ENCODE data around the gene RSL1D1. TPM values are rescaled to one million over a fixed set of nuclear protein-coding genes. Genes with fewer than 3 reads are reported as not detected.
A peak's percentile ranks its signal among the peaks of the same experiment; 100 is the strongest.
"Not testable (repeated sequence)": the region's sequence is repeated elsewhere in the genome, so short reads cannot be mapped to it uniquely, and the experiment has no call there.

Gene RSL1D1
- total and polyA plus RNA-seq, 11 donors, result 38.3 to 125 (median 88.1) TPM

GRCh38 chr16:11791144-11791828 is 60.1 kb downstream of the RSL1D1 start:
- 69 to 79% (median 76%) methylated on average over 8 of the region's 8 CpGs for WGBS, 4 donors
- H3K27me3 ChIP-seq, result no peaks in the 10 kb centered on the region
- peak overlapping the region in 4 of 12 donors; percentile 10 to 46 (median 32) for H3K27ac ChIP-seq
- no peaks in the 10 kb centered on the region for H3K9me3 ChIP-seq
- ATAC-seq (peak in 3 of 4 donors; percentile 21 to 46 (median 41)), DNase-seq (no peak)
- peaks cover 4 to 79% (median 48%) of the 10 kb centered on the region in 12 donors for H3K4me1 ChIP-seq
- no peak for TF ChIP-seq POLR2A (IDR thresholded peaks at IDR 0.05)
- TF ChIP-seq CTCF (IDR thresholded peaks at IDR 0.05), result no peak
- peaks cover 0 to 34% (median 14%) of the 10 kb centered on the region in 9 donors for H3K36me3 ChIP-seq
- no peak overlapping the region for H3K4me3 ChIP-seq
- intact Hi-C loops (cut with DNase I), result loop anchor here in 4 of 10 donors (5.0 to 10.0 kb wide), 3 partner anchors 39 to 126 kb away; partner anchors contain the start of genes TXNDC11 (in 2 of the 4) and SNN (in 1 of the 4)

- Histone ChIP-seq H3K4me3 (no peak overlapping the region), H3K27me3 (no peaks in the 10 kb centered on the region), H3K36me3 (peaks cover 0 to 19% (median 7%) of the 10 kb centered on the region in 9 donors), H3K27ac (no peak overlapping the region), H3K4me1 (peaks cover 8 to 76% (median 34%) of the 10 kb centered on the region in 12 donors), H3K9me3 (no peaks in the 10 kb centered on the region)
- no peak for TF ChIP-seq CTCF (IDR thresholded peaks at IDR 0.05)
- no peak for TF ChIP-seq POLR2A (IDR thresholded peaks at IDR 0.05)
- intact Hi-C loops (cut with DNase I), result no loop called here
- WGBS, 4 donors, result 86 to 92% (median 90%) methylated on average over 3 of the region's 3 CpGs
- ATAC-seq (no peak), DNase-seq (no peak)
Measured at GRCh38 chr16:11788914-11789313, 62.4 kb downstream of the RSL1D1 start.

- H3K36me3 ChIP-seq, result peaks cover 0 to 19% (median 12%) of the 10 kb centered on the region in 9 donors
- H3K9me3 ChIP-seq, H3K4me3 ChIP-seq, H3K27me3 ChIP-seq, ATAC-seq, DNase-seq, H3K27ac ChIP-seq: not testable (repeated sequence)
- WGBS, 4 donors, result 88 to 92% (median 90%) methylated on average over 13 of the region's 13 CpGs
- H3K4me1 ChIP-seq, result peaks cover 9 to 84% (median 39%) of the 10 kb centered on the region in 12 donors
- intact Hi-C loops (cut with DNase I), result loop anchor here in 2 of 10 donors (5.0 kb wide), 2 partner anchors 38 to 43 kb away; partner anchors contain the start of gene TXNDC11 (in 1 of the 2)
Measured at GRCh38 chr16:11784980-11785599, 66.3 kb downstream of the RSL1D1 start.

GRCh38 chr16:11784381-11784780 is 67.0 kb downstream of the RSL1D1 start:
- 94 to 98% (median 96%) methylated on average over 6 of the region's 6 CpGs for WGBS, 4 donors
- DNase-seq, H3K9me3 ChIP-seq, H3K27me3 ChIP-seq, H3K4me3 ChIP-seq, ATAC-seq: not testable (repeated sequence)
- H3K4me1 ChIP-seq, result peaks cover 9 to 79% (median 38%) of the 10 kb centered on the region in 12 donors
- peaks cover 0 to 24% (median 16%) of the 10 kb centered on the region in 9 donors for H3K36me3 ChIP-seq
- intact Hi-C loops (cut with DNase I), result loop anchor here in 2 of 10 donors (5.0 kb wide), 2 partner anchors 37 to 42 kb away; partner anchors contain the start of gene TXNDC11 (in 1 of the 2)
- peak overlapping the region; percentile 5 to 93 (median 80) for H3K27ac ChIP-seq

GRCh38 chr16:11784038-11784369 is 67.3 kb downstream of the RSL1D1 start:
- DNase-seq (no peak), ATAC-seq (no peak)
- peaks cover 9 to 76% (median 38%) of the 10 kb centered on the region in 12 donors for H3K4me1 ChIP-seq
- peak overlapping the region; percentile 5 to 93 (median 80) for H3K27ac ChIP-seq
- no peak for TF ChIP-seq POLR2A (IDR thresholded peaks at IDR 0.05)
- TF ChIP-seq CTCF (IDR thresholded peaks at IDR 0.05), result no peak
- H3K4me3 ChIP-seq, result peak overlapping the region in 1 of 12 donors; percentile 23
- peaks cover 0 to 28% (median 19%) of the 10 kb centered on the region in 9 donors for H3K36me3 ChIP-seq
- intact Hi-C loops (cut with DNase I), result loop anchor here in 2 of 10 donors (5.0 kb wide), 2 partner anchors 37 to 42 kb away; partner anchors contain the start of gene TXNDC11 (in 1 of the 2)
- H3K27me3 ChIP-seq, result no peaks in the 10 kb centered on the region
- no peaks in the 10 kb centered on the region for H3K9me3 ChIP-seq

All from heart left ventricle (tissue), 16 donors.